HG03039 (cell line): ENCODE data around the gene LRP2BP.
A peak's percentile ranks its signal among the peaks of the same experiment; 100 is the strongest.

Experiments used
- ATAC-seq: cut with Tn5 transposase; IDR thresholded peaks from one replicate; pipeline ENCODE4 v1.9.1; 2021; ENCODE audit warnings: mild to moderate bottlenecking, moderate library complexity; ENCODE audit not compliant: unreplicated experiment

LRP2BP gene

GRCh38 chr4:185395956-185396723 lies 416 bp upstream of the LRP2BP start:
- peak; percentile 80 for ATAC-seq

GRCh38 chr4:185394568-185395237 lies 1.0 kb downstream of the LRP2BP start:
- no peak for ATAC-seq

- ATAC-seq = no peak
These were observed 3.6 kb downstream of the LRP2BP start for GRCh38 chr4:185392156-185392555.

- no peak for ATAC-seq
These were observed 4.8 kb downstream of the LRP2BP start for GRCh38 chr4:185390941-185391340.

- ATAC-seq = no peak
These were observed 7.8 kb downstream of the LRP2BP start for GRCh38 chr4:185387957-185388356.

- ATAC-seq = no peak
These were observed 10.8 kb downstream of the LRP2BP start for GRCh38 chr4:185384930-185385331.

- ATAC-seq = no peak
These were observed 11.7 kb downstream of the LRP2BP start for GRCh38 chr4:185384061-185384460.

GRCh38 chr4:185383451-185383850 lies 12.3 kb downstream of the LRP2BP start:
- ATAC-seq = no peak

GRCh38 chr4:185382754-185383153 lies 13.0 kb downstream of the LRP2BP start:
- ATAC-seq = no peak

GRCh38 chr4:185381288-185382196 lies 14.2 kb downstream of the LRP2BP start:
- ATAC-seq = no peak

- ATAC-seq = no peak
These were observed 15.4 kb downstream of the LRP2BP start for GRCh38 chr4:185380320-185380719.

- no peak for ATAC-seq
These were observed 16.1 kb downstream of the LRP2BP start for GRCh38 chr4:185379326-185380295.

- ATAC-seq = no peak
These were observed 17.5 kb downstream of the LRP2BP start for GRCh38 chr4:185378264-185378663.

- ATAC-seq = no peak
These were observed 21.2 kb downstream of the LRP2BP start for GRCh38 chr4:185374573-185374972.

GRCh38 chr4:185374027-185374426 lies 21.7 kb downstream of the LRP2BP start:
- ATAC-seq = no peak

GRCh38 chr4:185371702-185372101 lies 24.0 kb downstream of the LRP2BP start:
- no peak for ATAC-seq

- no peak for ATAC-seq
These were observed 25.3 kb downstream of the LRP2BP start for GRCh38 chr4:185370268-185370949.

- no peak for ATAC-seq
These were observed 26.0 kb downstream of the LRP2BP start for GRCh38 chr4:185369731-185370130.

GRCh38 chr4:185364886-185365285 lies 30.8 kb downstream of the LRP2BP start:
- no peak for ATAC-seq

- no peak for ATAC-seq
These were observed 32.5 kb downstream of the LRP2BP start for GRCh38 chr4:185363251-185363650.
